ENCODE data around the gene LACTB. TPM values are rescaled to one million over a fixed set of nuclear protein-coding genes. Genes with fewer than 3 reads are reported as not detected.
A peak's percentile ranks its signal among the peaks of the same experiment; 100 is the strongest.

LACTB gene
- total RNA-seq, 1 experiment from 2014 or later = 5.3 TPM

GRCh38 chr15:63122002-63122875 lies 578 bp downstream of the LACTB start:
- peak; percentile 80 for DNase-seq (ENCODE audit: low spot score)

- no peak for DNase-seq (ENCODE audit: low spot score)
These were observed 2.8 kb downstream of the LACTB start for GRCh38 chr15:63124506-63124905.

GRCh38 chr15:63126726-63127125 lies 5.1 kb downstream of the LACTB start:
- DNase-seq (ENCODE audit: low spot score) = no peak

- no peak for DNase-seq (ENCODE audit: low spot score)
These were observed 12.1 kb downstream of the LACTB start for GRCh38 chr15:63133786-63134185.

- DNase-seq (ENCODE audit: low spot score) = no peak
These were observed 12.8 kb downstream of the LACTB start for GRCh38 chr15:63134245-63134985.

GRCh38 chr15:63135281-63135680 lies 13.6 kb downstream of the LACTB start:
- DNase-seq (ENCODE audit: low spot score) = no peak

GRCh38 chr15:63135804-63136203 lies 14.1 kb downstream of the LACTB start:
- DNase-seq (ENCODE audit: low spot score) = no peak

- DNase-seq (ENCODE audit: low spot score) = no peak
These were observed 15.1 kb downstream of the LACTB start for GRCh38 chr15:63136742-63137141.

GRCh38 chr15:63140936-63141335 lies 19.3 kb downstream of the LACTB start:
- no peak for DNase-seq (ENCODE audit: low spot score)

GRCh38 chr15:63145426-63145825 lies 23.8 kb downstream of the LACTB start:
- DNase-seq (ENCODE audit: low spot score) = no peak

- peak; percentile 13 for DNase-seq (ENCODE audit: low spot score)
These were observed 25.0 kb downstream of the LACTB start for GRCh38 chr15:63146684-63147083.

- no peak for DNase-seq (ENCODE audit: low spot score)
These were observed 30.0 kb downstream of the LACTB start for GRCh38 chr15:63151665-63152064.

- DNase-seq (ENCODE audit: low spot score) = no peak
These were observed 33.8 kb downstream of the LACTB start for GRCh38 chr15:63155486-63155885.

- peak; percentile 51 for DNase-seq (ENCODE audit: low spot score)
These were observed 34.5 kb downstream of the LACTB start for GRCh38 chr15:63156086-63156710.

- DNase-seq (ENCODE audit: low spot score) = peak; percentile 63
These were observed 35.1 kb downstream of the LACTB start for GRCh38 chr15:63156755-63157117.

- DNase-seq (ENCODE audit: low spot score) = peak; percentile 95
These were observed 35.6 kb downstream of the LACTB start, which contains the start of gene RPS27L for GRCh38 chr15:63157118-63157843. Gene RPS27L (minus strand): TSS chr15:63157477. CDS start chr15:63157405, 72 bp downstream.

- peak; percentile 61 for DNase-seq (ENCODE audit: low spot score)
These were observed 36.3 kb downstream of the LACTB start for GRCh38 chr15:63157891-63158431.

GRCh38 chr15:63160638-63161037 lies 39.0 kb downstream of the LACTB start:
- no peak for DNase-seq (ENCODE audit: low spot score)

GRCh38 chr15:63163217-63163616 lies 41.6 kb downstream of the LACTB start:
- DNase-seq (ENCODE audit: low spot score) = no peak

- DNase-seq (ENCODE audit: low spot score) = no peak
These were observed 43.7 kb downstream of the LACTB start for GRCh38 chr15:63165166-63165859.

GRCh38 chr15:63166219-63166618 lies 44.6 kb downstream of the LACTB start:
- peak; percentile 37 for DNase-seq (ENCODE audit: low spot score)
